ENCODE data around the gene PLA2G6. TPM values are rescaled to one million over a fixed set of nuclear protein-coding genes. Genes with fewer than 3 reads are reported as not detected.
"Not testable (repeated sequence)": the region's sequence is repeated elsewhere in the genome, so short reads cannot be mapped to it uniquely, and the experiment has no call there.

The PLA2G6 gene
- polyA plus RNA-seq, 4 donors = 36.5 to 47.8 (median 39.9) TPM

- DNase-seq (ENCODE audit: low read depth in 4 of 4, low spot score in 3 of 4) = no peak
Observed at GRCh38 chr22:38137876-38138687, 43.5 kb downstream of the PLA2G6 start.

- no peak for DNase-seq (ENCODE audit: low read depth in 4 of 4, low spot score in 3 of 4)
Observed at GRCh38 chr22:38136607-38137006, 45.0 kb downstream of the PLA2G6 start.

GRCh38 chr22:38135133-38135706, 46.4 kb downstream of the PLA2G6 start:
- DNase-seq (ENCODE audit: low read depth in 4 of 4, low spot score in 3 of 4) = no peak

- DNase-seq (ENCODE audit: low read depth in 4 of 4, low spot score in 3 of 4) = no peak
Observed at GRCh38 chr22:38133331-38133730, 48.3 kb downstream of the PLA2G6 start.

- no peak for DNase-seq (ENCODE audit: low read depth in 4 of 4, low spot score in 3 of 4)
Observed at GRCh38 chr22:38132794-38133193, 48.8 kb downstream of the PLA2G6 start.

- no peak for DNase-seq (ENCODE audit: low read depth in 4 of 4, low spot score in 3 of 4)
Observed at GRCh38 chr22:38132136-38132535, 49.5 kb downstream of the PLA2G6 start.

GRCh38 chr22:38131399-38131798, 50.2 kb downstream of the PLA2G6 start:
- no peak for DNase-seq (ENCODE audit: low read depth in 4 of 4, low spot score in 3 of 4)

- DNase-seq (ENCODE audit: low read depth in 4 of 4, low spot score in 3 of 4) = no peak
Observed at GRCh38 chr22:38129856-38130255, 51.8 kb downstream of the PLA2G6 start.

- DNase-seq (ENCODE audit: low read depth in 4 of 4, low spot score in 3 of 4) = no peak
Observed at GRCh38 chr22:38129021-38129420, 52.6 kb downstream of the PLA2G6 start.

GRCh38 chr22:38127869-38128268, 53.8 kb downstream of the PLA2G6 start:
- no peak for DNase-seq (ENCODE audit: low read depth in 4 of 4, low spot score in 3 of 4)

GRCh38 chr22:38126928-38127668, 54.5 kb downstream of the PLA2G6 start:
- DNase-seq (ENCODE audit: low read depth in 4 of 4, low spot score in 3 of 4) = no peak

GRCh38 chr22:38125751-38126201, 55.9 kb downstream of the PLA2G6 start:
- no peak for DNase-seq (ENCODE audit: low read depth in 4 of 4, low spot score in 3 of 4)

- no peak for DNase-seq (ENCODE audit: low read depth in 4 of 4, low spot score in 3 of 4)
Observed at GRCh38 chr22:38125038-38125610, 56.5 kb downstream of the PLA2G6 start.

GRCh38 chr22:38124236-38124974, 57.2 kb downstream of the PLA2G6 start:
- DNase-seq (ENCODE audit: low read depth in 4 of 4, low spot score in 3 of 4) = no peak

- DNase-seq (ENCODE audit: low read depth in 4 of 4, low spot score in 3 of 4) = no peak
Observed at GRCh38 chr22:38122616-38123015, 59.0 kb downstream of the PLA2G6 start.

- DNase-seq (ENCODE audit: low read depth in 4 of 4, low spot score in 3 of 4) = no peak
Observed at GRCh38 chr22:38120359-38121110, 61.1 kb downstream of the PLA2G6 start.

GRCh38 chr22:38118747-38119146, 62.9 kb downstream of the PLA2G6 start:
- DNase-seq (ENCODE audit: low read depth in 4 of 4, low spot score in 3 of 4) = not testable (repeated sequence)

GRCh38 chr22:38118182-38118581, 63.4 kb downstream of the PLA2G6 start:
- no peak for DNase-seq (ENCODE audit: low read depth in 4 of 4, low spot score in 3 of 4)

GRCh38 chr22:38117556-38117955, 64.1 kb downstream of the PLA2G6 start:
- DNase-seq (ENCODE audit: low read depth in 4 of 4, low spot score in 3 of 4) = not testable (repeated sequence)
